Left ventricle myocardium inferior (tissue), 1 donor: ENCODE measurements around the gene ZDHHC4. TPM values are rescaled to one million over a fixed set of nuclear protein-coding genes. Genes with fewer than 3 reads are reported as not detected.

Source experiments
- DNase-seq: peaks from one replicate; pipeline ENCODE4 v3.0.0-alpha.2; 2020
- H3K27ac ChIP-seq: fragments of 200-600 bp; replicated peaks from 2 replicates; pipeline ENCODE4 v1.8.0; 2021
- H3K27me3 ChIP-seq: fragments of 200-600 bp; 2 replicates; pipeline ENCODE4 v1.8.0; 2021; ENCODE audit warnings: low read depth
- H3K36me3 ChIP-seq: fragments of 200-600 bp; 2 replicates; pipeline ENCODE4 v1.8.0; 2021
- H3K4me1 ChIP-seq: fragments of 200-600 bp; 2 replicates; pipeline ENCODE4 v1.8.0; 2021
- H3K4me3 ChIP-seq: fragments of 200-600 bp; 2 replicates; pipeline ENCODE4 v1.8.0; 2021; ENCODE audit warnings: mild to moderate bottlenecking, moderate library complexity
- H3K9me3 ChIP-seq: fragments of 200-600 bp; replicated peaks from 2 replicates; pipeline ENCODE4 v1.8.0; 2021
- CTCF ChIP-seq: fragments of 200-600 bp; IDR thresholded peaks from 2 replicates; pipeline ENCODE4 v1.8.0; 2021; ENCODE audit warnings: antibody characterized with exemption, mild to moderate bottlenecking, borderline replicate concordance
- intact Hi-C: fragments of 100-400 bp; cut with micrococcal nuclease; formaldehyde crosslinking; loops from one replicate; pipeline ENCODE4 v1.11.0; 2022
- total RNA-seq: library from RNA; stranded (reverse); fragmentation: NEBNext Ultra II Directional; extraction: Animal tissue kit (Norgen Biotek cat#: 25700); gene quantifications from one replicate; pipeline ENCODE4 v1.2.1, GENCODE V29; 2021
- donor health status: DM: no; HTN: yes; CAD: no; lungs with severe emphysema.

ZDHHC4 gene
- total RNA-seq, 1 donor from 2014 or later: 36.7 TPM

- intact Hi-C loops: no loop called here
- no peak overlapping the region for H3K27ac ChIP-seq
- no peak for DNase-seq
- no peaks in the 10 kb centered on the region for H3K27me3 ChIP-seq
- H3K9me3 ChIP-seq: no peaks in the 10 kb centered on the region
- H3K4me1 ChIP-seq: peaks cover 10% of the 10 kb centered on the region
- no peak overlapping the region for H3K4me3 ChIP-seq
- H3K36me3 ChIP-seq: peaks cover 25% of the 10 kb centered on the region
- TF ChIP-seq CTCF: no peak
Observed at GRCh38 chr7:6619961-6620360, 42.7 kb downstream of the ZDHHC4 start.

GRCh38 chr7:6621195-6622133 is 44.2 kb downstream of the ZDHHC4 start:
- no peaks in the 10 kb centered on the region for H3K27me3 ChIP-seq
- no peak overlapping the region for H3K4me3 ChIP-seq
- no peak for DNase-seq
- peaks cover 25% of the 10 kb centered on the region for H3K36me3 ChIP-seq
- intact Hi-C loops: no loop called here
- H3K27ac ChIP-seq: no peak overlapping the region
- no peak for TF ChIP-seq CTCF
- no peaks in the 10 kb centered on the region for H3K9me3 ChIP-seq
- peaks cover under 1% of the 10 kb centered on the region for H3K4me1 ChIP-seq

- Histone ChIP-seq H3K27me3 (no peaks in the 10 kb centered on the region), H3K9me3 (no peaks in the 10 kb centered on the region), H3K4me1 (no peaks in the 10 kb centered on the region), H3K36me3 (peaks cover 25% of the 10 kb centered on the region), H3K4me3 (no peak overlapping the region), H3K27ac (no peak overlapping the region)
- intact Hi-C loops: no loop called here
- TF ChIP-seq CTCF: no peak
- no peak for DNase-seq
Observed at GRCh38 chr7:6622134-6622710, 45.0 kb downstream of the ZDHHC4 start.

GRCh38 chr7:6623589-6624245 is 46.5 kb downstream of the ZDHHC4 start:
- no peak overlapping the region for H3K27ac ChIP-seq
- peaks cover 25% of the 10 kb centered on the region for H3K36me3 ChIP-seq
- no peaks in the 10 kb centered on the region for H3K4me1 ChIP-seq
- H3K9me3 ChIP-seq: no peaks in the 10 kb centered on the region
- no peak for TF ChIP-seq CTCF
- intact Hi-C loops: no loop called here
- no peak for DNase-seq
- no peak overlapping the region for H3K4me3 ChIP-seq
- no peaks in the 10 kb centered on the region for H3K27me3 ChIP-seq

- Histone ChIP-seq H3K4me1 (no peaks in the 10 kb centered on the region), H3K27me3 (no peaks in the 10 kb centered on the region), H3K27ac (no peak overlapping the region), H3K9me3 (no peaks in the 10 kb centered on the region), H3K36me3 (peaks cover 25% of the 10 kb centered on the region), H3K4me3 (no peak overlapping the region)
- DNase-seq: no peak
- TF ChIP-seq CTCF: no peak
- intact Hi-C loops: no loop called here
Observed at GRCh38 chr7:6624246-6624611, 47.0 kb downstream of the ZDHHC4 start.
